Liver (tissue), 9 donors: ENCODE results near the gene TRAPPC10. TPM values are rescaled to one million over a fixed set of nuclear protein-coding genes. Genes with fewer than 3 reads are reported as not detected.

Source experiments
- DNase-seq: peaks from one replicate; pipeline ENCODE4 v3.0.0-alpha.2; 2017; ENCODE audit warnings: low spot score
- H3K27ac ChIP-seq, 2 donors: one replicate each; pipeline ENCODE4 v1.7.0; 2013; ENCODE audit warnings: inconsistent platforms in 2 of 2, low read length in 2 of 2, control low read depth in 1 of 2, low read depth in 1 of 2, mild to moderate bottlenecking in 1 of 2
- H3K27me3 ChIP-seq, 4 donors: one replicate each; pipeline versions ENCODE4 v1.6.1 to v1.7.0; 2013; ENCODE audit warnings: low read length in 3 of 4, inconsistent platforms in 1 of 4, mild to moderate bottlenecking in 1 of 4, moderate library complexity in 1 of 4; ENCODE audit not compliant: control insufficient read depth in 4 of 4, insufficient read depth in 4 of 4
- H3K36me3 ChIP-seq, 4 donors: one replicate each; pipeline versions ENCODE4 v1.6.1 to v1.7.0; 2013; ENCODE audit warnings: low read length in 3 of 4, mild to moderate bottlenecking in 3 of 4, low read depth in 1 of 4, moderate library complexity in 1 of 4; ENCODE audit not compliant: control insufficient read depth in 4 of 4, insufficient read depth in 3 of 4
- H3K4me1 ChIP-seq, 4 donors: one replicate each; pipeline versions ENCODE4 v1.6.1 to v1.7.0; 2013; ENCODE audit warnings: low read length in 3 of 4, mild to moderate bottlenecking in 3 of 4, moderate library complexity in 1 of 4; ENCODE audit not compliant: control insufficient read depth in 4 of 4, insufficient read depth in 4 of 4
- H3K4me3 ChIP-seq, 3 donors: one replicate each; pipeline versions ENCODE4 v1.6.1 to v1.7.0; 2013; ENCODE audit warnings: low read length in 3 of 3, control low read depth in 1 of 3, low read depth in 1 of 3, mild to moderate bottlenecking in 1 of 3
- H3K9ac ChIP-seq, 2 donors: one replicate each; pipeline ENCODE4 v1.7.0; 2013; ENCODE audit warnings: low read length in 2 of 2, mild to moderate bottlenecking in 2 of 2, moderate library complexity in 2 of 2, control low read depth in 1 of 2, low read depth in 1 of 2
- H3K9me3 ChIP-seq, 4 donors: one replicate each; pipeline versions ENCODE4 v1.6.1 to v1.7.0; 2013; ENCODE audit warnings: low read length in 3 of 4; ENCODE audit not compliant: control insufficient read depth in 4 of 4
- ATF3 ChIP-seq: IDR thresholded peaks from 2 replicates; pipeline ENCODE4 v1.6.1; 2016; ENCODE audit warnings: antibody characterized with exemption
- CTCF ChIP-seq: fragments of 150-350 bp; IDR thresholded peaks from 2 replicates; pipeline ENCODE4 v1.5.1; 2017; ENCODE audit warnings: improper control_type of control experiment, low read depth, low read length; ENCODE audit not compliant: missing input control
- EGR1 ChIP-seq, 2 donors: IDR thresholded peaks; 2 replicates each; pipeline ENCODE4 v1.6.1; 2016 to 2018; ENCODE audit warnings: antibody characterized with exemption in 2 of 2, low read depth in 2 of 2
- FOXA1 ChIP-seq: IDR thresholded peaks from 2 replicates; pipeline ENCODE4 v1.6.1; 2016; ENCODE audit warnings: antibody characterized with exemption
- FOXA2 ChIP-seq: IDR thresholded peaks from 2 replicates; pipeline ENCODE4 v1.6.1; 2016; ENCODE audit warnings: antibody characterized with exemption
- GABPA ChIP-seq, 2 donors: IDR thresholded peaks in 1 of 2; conservative IDR thresholded peaks in 1 of 2; 2 replicates each; pipeline ENCODE4 v1.6.1; 2016; ENCODE audit warnings: antibody characterized with exemption in 2 of 2, mild to moderate bottlenecking in 1 of 2, moderate library complexity in 1 of 2
- HNF4A ChIP-seq, 2 donors: conservative IDR thresholded peaks; 2 replicates each; pipeline ENCODE4 v1.6.1; 2016; ENCODE audit warnings: antibody characterized with exemption in 2 of 2, mild to moderate bottlenecking in 2 of 2
- HNF4G ChIP-seq: IDR thresholded peaks from 2 replicates; pipeline ENCODE4 v1.6.1; 2016; ENCODE audit warnings: antibody characterized with exemption
- JUND ChIP-seq, 2 donors: IDR thresholded peaks; 2 replicates each; pipeline ENCODE4 v1.6.1; 2016; ENCODE audit warnings: antibody characterized with exemption in 2 of 2
- MAX ChIP-seq: IDR thresholded peaks from 2 replicates; pipeline ENCODE4 v1.6.1; 2016; ENCODE audit warnings: antibody characterized with exemption
- NR2F2 ChIP-seq: IDR thresholded peaks from 2 replicates; pipeline ENCODE4 v1.6.1; 2016; ENCODE audit warnings: antibody characterized with exemption
- RAD21 ChIP-seq, 2 donors: IDR thresholded peaks; 2 replicates each; pipeline ENCODE4 v1.6.1; 2016; ENCODE audit warnings: antibody characterized with exemption in 2 of 2, mild to moderate bottlenecking in 2 of 2
- REST ChIP-seq: IDR thresholded peaks from 2 replicates; pipeline ENCODE4 v1.6.1; 2016; ENCODE audit warnings: antibody characterized with exemption, mild to moderate bottlenecking
- RXRA ChIP-seq, 2 donors: IDR thresholded peaks; 2 replicates each; pipeline ENCODE4 v1.6.1; 2017 to 2018; ENCODE audit warnings: antibody characterized with exemption in 2 of 2, mild to moderate bottlenecking in 1 of 2
- SP1 ChIP-seq: IDR thresholded peaks from 2 replicates; pipeline ENCODE4 v1.6.1; 2018; ENCODE audit warnings: antibody characterized with exemption, mild to moderate bottlenecking
- TAF1 ChIP-seq: conservative IDR thresholded peaks from 2 replicates; pipeline ENCODE4 v1.6.1; 2016; ENCODE audit warnings: antibody characterized with exemption, mild to moderate bottlenecking
- YY1 ChIP-seq: IDR thresholded peaks from 2 replicates; pipeline ENCODE4 v1.6.1; 2016; ENCODE audit warnings: antibody characterized with exemption, mild to moderate bottlenecking
- ZBTB33 ChIP-seq: IDR thresholded peaks from 2 replicates; pipeline ENCODE4 v1.6.1; 2016; ENCODE audit warnings: antibody characterized with exemption
- WGBS: extraction: QIAGEN DNeasy Blood & Tissue Kit; methylation state at CpG from one replicate; pipeline ENCODE4 v1.1.7; 2013; 5-methylcytosine and 5-hydroxymethylcytosine counted together
- polyA plus RNA-seq, 2 donors: library from polyadenylated mRNA; stranded (reverse) in 1 of 2; unstranded in 1 of 2; fragments of 200-250 nt in 1 of 2; fragments of >200 nt in 1 of 2; fragmentation: Nextera tagmentation in 1 of 2; extraction: Ambion mirVana in 1 of 2; gene quantifications; one replicate each; pipeline versions ENCODE4 v1.2.1 to v1.2.3, GENCODE V29; 2013 to 2015
- total RNA-seq, 2 donors: library from RNA; depleted of rRNA; stranded (reverse); fragments of >200 nt; gene quantifications; one replicate each; pipeline ENCODE4 v1.2.3, GENCODE V29; 2014
- donor health status: healthy.
- donor health status: healthy.
- donor health status: healthy.
- donor health status: healthy.
- donor health status: healthy.

The TRAPPC10 gene
- total and polyA plus RNA-seq, 4 donors: 4.9 to 24.9 (median 11.9) TPM

GRCh38 chr21:43979654-43980053 is 32.5 kb upstream of the TRAPPC10 start:
- Histone ChIP-seq H3K27ac (no peak overlapping the region), H3K4me3 (no peak overlapping the region), H3K27me3 (no peaks in the 10 kb centered on the region), H3K9ac (no peak overlapping the region), H3K36me3 (peaks cover 9 to 36% (median 22%) of the 10 kb centered on the region in 4 donors), H3K4me1 (no peaks in the 10 kb centered on the region), H3K9me3 (no peaks in the 10 kb centered on the region)
- no peak for TF ChIP-seq HNF4A (conservative IDR thresholded peaks at IDR 0.05)
- TF ChIP-seq JUND (IDR thresholded peaks at IDR 0.05): no peak
- no peak for TF ChIP-seq REST
- no peak for TF ChIP-seq RAD21 (IDR thresholded peaks at IDR 0.05)
- TF ChIP-seq GABPA (IDR thresholded peaks at IDR 0.05 in 1 of 2, conservative IDR thresholded peaks at IDR 0.05 in 1 of 2): no peak
- TF ChIP-seq EGR1 (IDR thresholded peaks at IDR 0.05; ENCODE audit: low read depth in 2 of 2): no peak
- WGBS: 84% methylated on average over 7 of the region's 7 CpGs
- DNase-seq: no peak

- no peaks in the 10 kb centered on the region for H3K9me3 ChIP-seq
- no peak overlapping the region for H3K9ac ChIP-seq
- no peak overlapping the region for H3K27ac ChIP-seq
- TF ChIP-seq NR2F2 (no peak), JUND (IDR thresholded peaks at IDR 0.05) (no peak), GABPA (IDR thresholded peaks at IDR 0.05 in 1 of 2, conservative IDR thresholded peaks at IDR 0.05 in 1 of 2) (no peak), REST (no peak), RXRA (IDR thresholded peaks at IDR 0.05) (no peak), YY1 (no peak), RAD21 (IDR thresholded peaks at IDR 0.05) (no peak), FOXA2 (no peak), HNF4A (conservative IDR thresholded peaks at IDR 0.05) (no peak), ZBTB33 (no peak), TAF1 (no peak), EGR1 (IDR thresholded peaks at IDR 0.05; ENCODE audit: low read depth in 2 of 2) (no peak), FOXA1 (no peak), SP1 (no peak), MAX (no peak), HNF4G (no peak), ATF3 (no peak), CTCF (no peak)
- DNase-seq: no peak
- WGBS: 90% methylated on average over 26 of the region's 26 CpGs
- H3K4me3 ChIP-seq: no peak overlapping the region
- H3K4me1 ChIP-seq: peaks cover 0 to 4% (median 0%) of the 10 kb centered on the region in 4 donors
- H3K27me3 ChIP-seq: no peaks in the 10 kb centered on the region
- H3K36me3 ChIP-seq: peaks cover 9 to 36% (median 22%) of the 10 kb centered on the region in 4 donors
Measured at GRCh38 chr21:43981151-43981870, 30.8 kb upstream of the TRAPPC10 start.
